C4-2B (cell line): ENCODE results near the gene PDE6H.

ENCODE experiments used
- H3K27ac ChIP-seq: fragments of 450-650 bp; 2 replicates; pipeline ENCODE4 v1.5.1; 2017
- CTCF ChIP-seq: fragments of 450-650 bp; conservative IDR thresholded peaks from 2 replicates; pipeline ENCODE4 v1.5.1; 2017; ENCODE audit warnings: mild to moderate bottlenecking
- ZFX ChIP-seq: fragments of 450-650 bp; IDR thresholded peaks from 2 replicates; pipeline ENCODE4 v1.6.1; 2017

Gene PDE6H

GRCh38 chr12:14976658-14977057, 3.8 kb downstream of the PDE6H start:
- H3K27ac ChIP-seq: no peak overlapping the region
- TF ChIP-seq CTCF (no peak), ZFX (no peak)

- H3K27ac ChIP-seq: no peak overlapping the region
These were observed 6.6 kb downstream of the PDE6H start for GRCh38 chr12:14979468-14979867.

GRCh38 chr12:14981049-14981448, 8.2 kb downstream of the PDE6H start:
- no peak overlapping the region for H3K27ac ChIP-seq
- no peak for TF ChIP-seq CTCF
- TF ChIP-seq ZFX: no peak

More at GRCh38 chr12:14979468-14979867, 6.6 kb downstream of the PDE6H start:
- no peak for TF ChIP-seq CTCF
- no peak for TF ChIP-seq ZFX

- TF ChIP-seq CTCF (no peak), ZFX (no peak)
- no peak overlapping the region for H3K27ac ChIP-seq
These were observed 9.7 kb downstream of the PDE6H start for GRCh38 chr12:14982562-14982961.

GRCh38 chr12:14982991-14983390, 10.1 kb downstream of the PDE6H start:
- TF ChIP-seq CTCF: no peak
- no peak for TF ChIP-seq ZFX
- no peak overlapping the region for H3K27ac ChIP-seq

GRCh38 chr12:14984036-14984435, 11.2 kb downstream of the PDE6H start:
- no peak overlapping the region for H3K27ac ChIP-seq
- TF ChIP-seq ZFX (no peak), CTCF (no peak)

GRCh38 chr12:14984766-14985285, 12.0 kb downstream of the PDE6H start:
- H3K27ac ChIP-seq: no peak overlapping the region
- TF ChIP-seq ZFX (no peak), CTCF (no peak)
